Naive B cell (primary cell): ENCODE measurements around the gene MCC. TPM values are rescaled to one million over a fixed set of nuclear protein-coding genes. Genes with fewer than 3 reads are reported as not detected.

Source experiments
- ATAC-seq, 2 donors: fragments of 150-1000 bp; cut with Tn5 transposase; 2 replicates each; pipeline ENCODE4 v1.10.0; 2021; ENCODE audit warnings: low read depth in 2 of 2, mild to moderate bottlenecking in 2 of 2, moderate library complexity in 2 of 2
- DNase-seq: peaks from one replicate; pipeline ENCODE4 v3.0.0; 2022
- H3K27ac Mint-ChIP-seq, 6 donors: one replicate each; pipeline ENCODE4 v1.8.0; 2020 to 2022; ENCODE audit warnings: mild to moderate bottlenecking in 6 of 6, mixed read lengths in 6 of 6, moderate library complexity in 5 of 6, inconsistent platforms in 2 of 6
- H3K27me3 Mint-ChIP-seq, 3 donors: one replicate each; pipeline ENCODE4 v1.8.0; 2021 to 2022; ENCODE audit warnings: mixed read lengths in 3 of 3, mild to moderate bottlenecking in 1 of 3
- H3K36me3 Mint-ChIP-seq, 2 donors: one replicate each; pipeline ENCODE4 v1.8.0; 2020 to 2022; ENCODE audit warnings: mixed read lengths in 2 of 2, inconsistent platforms in 1 of 2, mild to moderate bottlenecking in 1 of 2
- H3K4me1 Mint-ChIP-seq, 3 donors: one replicate each; pipeline ENCODE4 v1.8.0; 2020 to 2022; ENCODE audit warnings: mixed read lengths in 3 of 3, inconsistent platforms in 1 of 3, mild to moderate bottlenecking in 1 of 3, moderate library complexity in 1 of 3
- H3K4me3 Mint-ChIP-seq, 8 donors: one replicate each; pipeline ENCODE4 v1.8.0; 2020 to 2022; ENCODE audit warnings: mild to moderate bottlenecking in 8 of 8, mixed read lengths in 8 of 8, moderate library complexity in 8 of 8, inconsistent platforms in 2 of 8
- H3K9me3 Mint-ChIP-seq, 7 donors: one replicate each; pipeline ENCODE4 v1.8.0; 2020 to 2022; ENCODE audit warnings: mixed read lengths in 7 of 7, mild to moderate bottlenecking in 5 of 7, inconsistent platforms in 2 of 7, moderate library complexity in 1 of 7
- polyA plus RNA-seq, 6 donors: library from polyadenylated mRNA; unstranded; fragments of 300-500 nt; fragmentation: Illumina TruSeq; gene quantifications; one replicate each; pipeline ENCODE4 v1.2.3, GENCODE V29; 2021; ENCODE audit warnings: low read depth in 6 of 6

The MCC gene
- polyA plus RNA-seq, 6 donors from 2014 or later, result 0.16 to 0.56 (median 0.31) TPM; not detected in 1

DNA sequence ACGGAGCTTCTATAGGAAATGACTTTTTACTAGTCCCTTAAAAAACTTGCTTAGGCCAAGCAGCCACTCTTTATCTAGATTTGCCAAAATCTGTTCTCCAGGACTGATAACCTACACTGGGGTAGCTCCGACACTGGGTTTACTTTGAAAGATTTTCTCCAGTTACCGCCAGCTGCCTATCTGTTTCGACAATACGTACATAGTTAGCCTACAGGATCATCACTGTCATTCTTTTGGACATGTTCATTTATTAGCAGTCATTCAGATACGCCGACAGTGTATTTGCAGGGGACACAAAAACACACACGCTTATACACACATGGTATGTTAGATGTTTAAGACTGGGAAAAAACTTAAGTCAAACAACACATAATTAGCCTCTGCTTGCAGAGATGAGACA, 286.0 kb downstream of the MCC start:
- DNase-seq, result no peak
- Mint-ChIP-seq H3K27ac (no peak overlapping the region), H3K27me3 (peaks cover 0 to 24% (median 14%) of the 10 kb centered on the region in 3 donors), H3K36me3 (no peaks in the 10 kb centered on the region), H3K4me3 (no peak overlapping the region), H3K4me1 (no peaks in the 10 kb centered on the region), H3K9me3 (no peaks in the 10 kb centered on the region)
- no peak for ATAC-seq

DNA sequence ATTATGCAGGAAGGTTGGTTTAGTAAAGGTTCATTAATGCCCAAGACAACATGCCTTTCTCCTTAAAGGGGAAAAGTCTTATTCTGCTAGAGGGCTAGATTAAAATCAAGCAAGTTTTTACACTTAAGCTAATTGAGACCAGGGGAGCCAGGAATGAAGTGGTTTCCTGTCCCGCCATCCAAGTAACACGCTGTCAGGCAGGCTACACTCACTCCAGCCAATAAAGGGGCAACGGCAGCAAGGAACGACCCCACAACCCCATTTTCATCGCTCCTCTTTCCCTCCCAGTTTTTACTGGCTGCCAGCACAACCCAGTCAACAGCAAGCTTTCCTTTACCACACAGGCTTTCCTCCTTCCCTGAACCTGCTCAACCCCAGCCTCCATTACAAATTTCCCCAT, 286.5 kb downstream of the MCC start:
- H3K4me3 Mint-ChIP-seq, result no peak overlapping the region
- no peaks in the 10 kb centered on the region for H3K4me1 Mint-ChIP-seq
- DNase-seq (no peak), ATAC-seq (no peak)
- no peaks in the 10 kb centered on the region for H3K9me3 Mint-ChIP-seq
- no peaks in the 10 kb centered on the region for H3K36me3 Mint-ChIP-seq
- no peak overlapping the region for H3K27ac Mint-ChIP-seq
- peaks cover 0 to 24% (median 11%) of the 10 kb centered on the region in 3 donors for H3K27me3 Mint-ChIP-seq

DNA sequence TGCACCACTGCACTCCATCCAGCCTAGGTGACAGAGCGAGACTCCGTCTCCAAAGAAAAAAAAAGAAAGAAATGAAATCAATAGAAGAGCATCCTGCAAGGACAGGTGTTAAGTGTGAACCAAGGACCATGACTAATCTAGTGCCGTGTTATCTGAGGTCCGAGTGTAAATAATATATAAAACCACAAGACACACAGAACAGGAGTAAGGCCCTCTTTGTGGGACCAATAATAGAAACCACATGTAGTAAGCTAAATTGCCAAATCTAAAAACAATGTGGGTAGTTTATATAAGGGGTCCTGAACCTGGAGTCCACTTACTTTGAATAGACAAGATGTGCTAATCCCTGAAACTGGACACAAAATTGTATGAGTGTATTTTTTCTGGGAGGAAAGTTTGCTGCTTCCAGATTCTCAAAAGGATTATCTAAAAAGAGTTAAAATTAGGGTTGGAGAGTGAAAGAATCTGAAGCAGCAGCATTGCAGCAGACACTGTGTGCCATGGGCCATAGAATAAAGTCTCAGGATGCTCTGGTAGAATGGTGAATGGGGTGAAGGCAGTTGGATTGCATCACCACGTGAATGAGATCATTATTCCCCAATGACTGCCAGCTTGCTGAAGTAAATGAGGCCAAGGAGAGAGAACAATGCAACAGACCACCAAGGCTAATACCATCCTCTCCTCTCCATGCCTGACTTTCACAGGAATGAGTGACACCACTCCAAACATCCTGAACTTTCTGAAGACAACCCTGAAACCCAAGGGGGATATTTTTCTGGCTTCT, 288.9 kb downstream of the MCC start:
- peaks cover 0 to 2% (median 0%) of the 10 kb centered on the region in 7 donors for H3K9me3 Mint-ChIP-seq
- H3K27ac Mint-ChIP-seq, result no peak overlapping the region
- H3K36me3 Mint-ChIP-seq, result no peaks in the 10 kb centered on the region
- no peak for DNase-seq
- no peaks in the 10 kb centered on the region for H3K4me1 Mint-ChIP-seq
- H3K27me3 Mint-ChIP-seq, result peaks cover 0 to 25% (median 7%) of the 10 kb centered on the region in 3 donors
- ATAC-seq, result no peak
- no peak overlapping the region for H3K4me3 Mint-ChIP-seq

DNA sequence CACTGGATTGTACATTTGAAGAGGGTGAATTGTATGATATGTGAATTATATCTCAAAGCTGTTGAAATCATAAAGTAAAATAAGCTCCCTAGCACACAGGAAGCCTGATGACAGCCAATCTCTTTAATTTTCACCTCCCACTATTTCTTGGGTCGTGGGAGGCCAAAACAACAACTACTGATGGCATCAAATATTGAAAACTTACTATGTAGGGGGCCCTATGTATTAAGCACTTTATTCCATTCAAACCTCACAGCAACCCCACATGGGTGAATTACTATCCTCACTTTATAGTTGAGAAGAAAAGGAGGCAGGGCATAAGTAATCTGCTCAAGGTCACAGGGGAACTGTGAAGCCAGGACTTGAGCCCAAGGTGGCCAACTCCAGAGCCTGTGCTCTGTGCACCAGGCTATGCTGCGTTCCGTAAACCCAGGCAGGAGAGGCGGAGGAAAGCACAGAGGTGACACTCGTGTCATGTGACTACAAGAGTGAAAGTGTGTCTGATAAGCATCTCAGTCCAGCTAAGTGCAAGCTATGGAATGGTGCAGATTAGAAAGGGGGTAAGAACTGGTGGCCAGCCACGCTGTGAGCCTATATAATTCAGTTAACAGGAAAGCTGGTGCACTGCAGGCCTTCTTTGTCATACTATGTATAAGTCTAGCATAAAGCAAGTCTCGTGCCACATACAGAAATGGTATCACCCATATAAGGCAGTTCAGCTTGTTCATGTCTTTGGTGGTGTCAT, 290.6 kb downstream of the MCC start:
- Mint-ChIP-seq H3K27me3 (peaks cover 0 to 19% (median 0%) of the 10 kb centered on the region in 3 donors), H3K4me3 (no peak overlapping the region), H3K27ac (no peak overlapping the region), H3K4me1 (no peaks in the 10 kb centered on the region), H3K36me3 (no peaks in the 10 kb centered on the region), H3K9me3 (peaks cover 0 to 9% (median 2%) of the 10 kb centered on the region in 7 donors)
- ATAC-seq (no peak), DNase-seq (no peak)

DNA sequence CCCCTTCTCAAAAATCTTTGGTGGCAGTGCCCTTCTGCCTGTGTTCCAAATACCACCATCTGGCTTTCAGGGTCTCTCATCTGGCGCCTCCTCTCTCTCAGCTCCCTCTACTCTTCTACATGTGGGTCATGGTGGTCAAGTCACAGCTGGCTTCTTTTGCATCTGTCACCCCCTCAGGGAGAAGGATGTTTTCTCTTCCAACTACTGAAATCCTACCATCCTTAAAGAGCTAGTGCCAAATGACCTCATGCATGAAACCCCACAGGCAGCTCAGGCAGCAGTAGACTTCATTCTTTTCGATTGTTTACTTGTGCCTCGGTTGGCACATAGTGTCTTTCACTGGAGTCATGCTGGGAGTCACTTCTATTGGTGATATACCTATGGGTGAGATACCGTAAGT, 292.5 kb downstream of the MCC start:
- Mint-ChIP-seq H3K4me1 (no peaks in the 10 kb centered on the region), H3K27ac (no peak overlapping the region), H3K4me3 (no peak overlapping the region), H3K36me3 (no peaks in the 10 kb centered on the region), H3K9me3 (peaks cover 0 to 12% (median 2%) of the 10 kb centered on the region in 7 donors), H3K27me3 (peaks cover 0 to 24% (median 0%) of the 10 kb centered on the region in 3 donors)
- no peak for DNase-seq
- no peak for ATAC-seq

DNA sequence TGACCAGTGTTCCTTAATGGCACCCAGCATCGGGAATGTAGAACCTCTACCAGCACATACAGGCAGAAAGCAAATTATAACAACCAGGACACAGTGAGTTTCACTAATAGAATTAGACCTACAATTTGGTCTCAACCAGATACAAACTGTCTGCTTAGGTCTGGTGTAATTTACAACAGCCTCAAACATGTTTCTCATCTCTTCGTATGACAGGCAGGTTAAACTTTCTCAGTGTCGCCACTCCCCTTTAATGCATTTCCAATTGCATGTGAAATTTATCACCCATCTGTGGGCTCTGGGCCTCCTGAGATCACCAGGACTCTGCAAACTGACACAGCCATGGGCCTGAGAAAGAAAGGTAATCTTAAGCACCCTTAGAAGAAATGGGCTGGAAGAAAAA, 293.0 kb downstream of the MCC start:
- Mint-ChIP-seq H3K27me3 (peaks cover 0 to 24% (median 0%) of the 10 kb centered on the region in 3 donors), H3K4me3 (no peak overlapping the region), H3K9me3 (peaks cover 0 to 12% (median 2%) of the 10 kb centered on the region in 7 donors), H3K36me3 (no peaks in the 10 kb centered on the region), H3K4me1 (no peaks in the 10 kb centered on the region), H3K27ac (no peak overlapping the region)
- DNase-seq (no peak), ATAC-seq (no peak)

DNA sequence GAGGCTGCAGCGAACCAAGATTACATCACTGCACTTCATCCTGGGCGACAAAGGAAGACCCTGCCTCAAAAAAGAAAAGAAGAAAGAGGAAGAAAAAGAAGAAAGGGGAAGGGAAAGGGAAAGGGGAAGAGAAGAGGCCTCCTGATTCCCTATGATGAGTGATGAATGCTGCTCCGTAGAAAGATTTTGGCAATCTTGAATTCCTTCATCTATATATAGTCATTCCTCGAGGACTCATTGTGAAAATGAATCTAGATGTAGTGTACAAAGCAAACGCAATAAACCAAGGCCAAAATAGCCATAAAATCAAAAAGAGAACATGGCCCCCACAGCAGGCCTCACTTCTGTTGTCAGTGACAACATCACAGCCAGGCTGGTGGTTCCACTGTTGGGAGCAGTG, 293.7 kb downstream of the MCC start:
- H3K4me3 Mint-ChIP-seq, result no peak overlapping the region
- no peaks in the 10 kb centered on the region for H3K4me1 Mint-ChIP-seq
- H3K27ac Mint-ChIP-seq, result peak overlapping the region in 1 of 6 donors; percentile 49
- no peaks in the 10 kb centered on the region for H3K36me3 Mint-ChIP-seq
- peaks cover 0 to 12% (median 2%) of the 10 kb centered on the region in 7 donors for H3K9me3 Mint-ChIP-seq
- ATAC-seq, result no peak
- H3K27me3 Mint-ChIP-seq, result peaks cover 0 to 20% (median 0%) of the 10 kb centered on the region in 3 donors
- no peak for DNase-seq

DNA sequence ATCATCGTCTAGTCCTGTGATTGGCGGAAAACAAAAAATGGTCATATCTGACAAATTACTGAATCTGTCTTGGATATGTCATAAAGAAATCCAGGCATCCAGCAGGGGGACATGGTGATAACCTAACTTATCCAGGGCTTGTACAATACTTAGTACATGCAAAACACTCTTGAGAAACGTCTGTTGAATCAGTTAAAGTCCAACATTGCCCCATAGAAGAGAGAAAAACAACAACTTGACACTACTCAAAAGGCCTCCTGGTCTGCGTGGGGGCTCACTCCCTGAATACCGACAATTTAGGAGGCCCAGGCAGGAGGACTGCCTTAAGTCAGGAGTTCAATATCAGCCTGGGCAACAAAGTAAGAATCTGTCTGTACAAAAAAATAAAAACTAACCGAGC, 294.1 kb downstream of the MCC start:
- peak overlapping the region in 1 of 6 donors; percentile 49 for H3K27ac Mint-ChIP-seq
- no peak for DNase-seq
- H3K4me3 Mint-ChIP-seq, result no peak overlapping the region
- peaks cover 0 to 12% (median 2%) of the 10 kb centered on the region in 7 donors for H3K9me3 Mint-ChIP-seq
- no peaks in the 10 kb centered on the region for H3K4me1 Mint-ChIP-seq
- H3K27me3 Mint-ChIP-seq, result peaks cover 0 to 16% (median 0%) of the 10 kb centered on the region in 3 donors
- no peaks in the 10 kb centered on the region for H3K36me3 Mint-ChIP-seq
- ATAC-seq, result no peak

DNA sequence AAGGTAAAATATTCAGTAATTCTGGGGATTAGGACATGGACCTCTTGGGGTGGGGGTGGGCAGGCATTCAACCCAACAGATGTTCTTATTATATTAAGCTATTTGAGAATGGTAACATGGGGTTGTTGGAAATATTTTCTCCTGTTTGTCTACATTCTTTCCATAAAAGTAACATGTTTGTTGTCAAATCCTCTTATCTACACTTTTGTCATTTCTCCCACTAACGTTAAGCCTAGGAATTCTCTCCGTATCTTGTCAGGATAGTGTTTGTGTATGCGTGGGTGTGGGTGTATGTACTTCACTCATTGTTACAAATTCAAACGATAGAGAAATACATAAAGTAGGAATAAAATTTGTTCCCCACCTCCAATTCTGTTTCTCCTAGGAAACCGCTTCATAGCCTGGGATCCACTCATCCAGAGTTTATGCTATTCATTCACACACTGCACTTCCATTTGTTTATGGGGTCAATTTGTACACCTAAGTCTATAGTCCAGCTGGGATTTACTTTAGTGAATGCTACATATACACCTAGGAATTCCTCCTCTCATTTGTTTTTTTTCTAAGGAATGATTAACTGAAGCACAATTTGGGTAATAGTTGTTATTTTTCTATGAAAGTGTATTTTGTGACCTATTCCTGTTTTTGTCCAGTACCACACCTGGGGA, 294.8 kb downstream of the MCC start:
- Mint-ChIP-seq H3K27ac (no peak overlapping the region), H3K27me3 (peaks cover 0 to 11% (median 0%) of the 10 kb centered on the region in 3 donors), H3K4me1 (no peaks in the 10 kb centered on the region), H3K36me3 (no peaks in the 10 kb centered on the region), H3K4me3 (no peak overlapping the region), H3K9me3 (peaks cover 0 to 12% (median 2%) of the 10 kb centered on the region in 7 donors)
- DNase-seq (no peak), ATAC-seq (no peak)

DNA sequence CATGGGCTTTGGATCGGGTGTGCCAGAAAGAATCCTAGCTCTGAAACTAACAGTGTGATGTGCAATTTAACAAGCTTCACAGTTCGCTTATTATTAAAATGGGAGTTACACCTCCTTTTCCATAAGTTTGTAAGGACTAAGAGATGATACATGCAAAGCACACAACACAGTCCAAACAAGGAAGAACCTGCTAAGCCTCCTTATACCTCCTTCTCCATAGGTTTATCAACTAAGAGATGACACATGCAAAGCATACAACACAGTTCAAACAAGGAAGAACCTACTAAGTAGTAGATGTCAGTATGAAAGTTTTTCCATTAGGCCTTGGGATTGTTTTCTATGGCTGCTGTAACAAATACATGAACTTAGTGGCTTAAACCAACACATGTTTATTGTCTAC, 295.7 kb downstream of the MCC start:
- Mint-ChIP-seq H3K9me3 (peaks cover 0 to 12% (median 2%) of the 10 kb centered on the region in 7 donors), H3K4me1 (no peaks in the 10 kb centered on the region), H3K36me3 (no peaks in the 10 kb centered on the region), H3K27me3 (peaks cover 0 to 11% (median 0%) of the 10 kb centered on the region in 3 donors), H3K27ac (no peak overlapping the region), H3K4me3 (no peak overlapping the region)
- ATAC-seq (no peak), DNase-seq (no peak)

DNA sequence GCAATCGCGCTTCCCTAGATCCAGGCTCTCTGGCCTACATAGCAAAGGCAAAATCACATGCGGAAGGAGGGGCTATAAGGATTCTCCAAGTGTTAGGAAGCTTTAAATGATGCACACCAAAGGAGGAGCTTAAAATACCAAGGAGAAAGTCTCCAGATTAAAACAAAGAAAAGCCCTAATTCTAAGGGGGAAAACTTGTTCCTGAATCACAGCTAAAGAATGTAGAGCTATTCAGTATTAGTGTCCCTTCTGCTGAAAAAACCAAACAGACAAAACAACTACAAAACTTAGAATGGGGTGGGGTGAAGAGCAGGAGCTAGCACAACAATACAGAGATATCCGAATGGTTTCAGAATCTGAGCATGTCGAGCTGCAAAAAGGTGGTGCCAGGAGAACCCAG, 297.9 kb downstream of the MCC start:
- H3K27me3 Mint-ChIP-seq, result peaks cover 0 to 7% (median 0%) of the 10 kb centered on the region in 3 donors
- H3K27ac Mint-ChIP-seq, result no peak overlapping the region
- H3K36me3 Mint-ChIP-seq, result no peaks in the 10 kb centered on the region
- H3K4me3 Mint-ChIP-seq, result no peak overlapping the region
- no peaks in the 10 kb centered on the region for H3K4me1 Mint-ChIP-seq
- ATAC-seq (no peak), DNase-seq (no peak)
- H3K9me3 Mint-ChIP-seq, result peaks cover 0 to 12% (median 4%) of the 10 kb centered on the region in 7 donors

DNA sequence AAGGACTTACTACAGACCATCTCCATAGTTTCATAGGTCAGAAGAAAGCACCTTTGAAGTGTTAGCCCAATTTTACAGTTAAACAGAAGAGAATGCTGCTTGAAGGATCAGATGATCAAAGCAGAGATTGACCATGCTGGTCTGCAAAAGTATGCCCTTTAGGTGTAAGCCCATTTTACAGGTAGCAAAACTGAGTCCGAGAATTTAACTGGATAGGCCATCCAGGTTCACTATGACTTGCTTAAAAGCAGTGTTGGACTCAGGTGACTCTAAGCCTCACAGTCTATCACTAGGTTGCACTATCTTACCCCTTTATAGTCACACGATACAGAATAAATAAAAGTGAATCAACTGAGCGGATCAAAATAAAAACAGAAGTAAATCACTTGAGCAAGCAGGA, 299.0 kb downstream of the MCC start:
- Mint-ChIP-seq H3K9me3 (peaks cover 0 to 12% (median 4%) of the 10 kb centered on the region in 7 donors), H3K4me3 (no peak overlapping the region), H3K27me3 (peaks cover 0 to 14% (median 0%) of the 10 kb centered on the region in 3 donors), H3K36me3 (no peaks in the 10 kb centered on the region), H3K4me1 (no peaks in the 10 kb centered on the region), H3K27ac (no peak overlapping the region)
- ATAC-seq (no peak), DNase-seq (no peak)

DNA sequence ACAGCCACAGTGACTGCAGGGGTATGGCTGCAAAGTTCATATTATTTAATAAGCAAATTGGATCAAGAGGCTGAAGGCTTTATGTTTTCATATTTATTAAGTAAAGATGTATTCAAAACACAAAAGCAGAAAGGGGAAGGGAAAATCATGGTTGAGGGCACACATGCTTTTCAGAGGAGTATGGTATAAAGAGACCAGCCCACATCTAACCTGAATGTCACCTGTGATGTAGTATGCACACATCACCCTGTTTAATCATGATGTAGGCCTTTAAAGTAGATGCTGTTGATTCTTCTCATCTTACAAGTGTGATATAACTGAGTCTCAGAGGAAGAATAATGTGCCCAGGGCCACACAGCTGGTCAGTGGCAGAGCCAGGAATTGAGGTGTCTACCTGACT, 299.8 kb downstream of the MCC start:
- Mint-ChIP-seq H3K4me3 (no peak overlapping the region), H3K9me3 (peaks cover 0 to 11% (median 3%) of the 10 kb centered on the region in 7 donors), H3K27me3 (peaks cover 0 to 14% (median 0%) of the 10 kb centered on the region in 3 donors), H3K36me3 (no peaks in the 10 kb centered on the region), H3K27ac (no peak overlapping the region), H3K4me1 (no peaks in the 10 kb centered on the region)
- DNase-seq (no peak), ATAC-seq (no peak)
